Fibroblast of peridontal ligament (primary cell): ENCODE results near the gene CDK11B.
A peak's percentile ranks its signal among the peaks of the same experiment; 100 is the strongest.
"Not testable (repeated sequence)": the region's sequence is repeated elsewhere in the genome, so short reads cannot be mapped to it uniquely, and the experiment has no call there.

Experiments used
- DNase-seq: peaks from one replicate; pipeline ENCODE4 v3.0.0-alpha.2; 2010; ENCODE audit errors: extremely low read depth

Gene CDK11B

GRCh38 chr1:1662392-1662791 is 3.6 kb upstream of the CDK11B start:
- peak; percentile 82 for DNase-seq

DNA sequence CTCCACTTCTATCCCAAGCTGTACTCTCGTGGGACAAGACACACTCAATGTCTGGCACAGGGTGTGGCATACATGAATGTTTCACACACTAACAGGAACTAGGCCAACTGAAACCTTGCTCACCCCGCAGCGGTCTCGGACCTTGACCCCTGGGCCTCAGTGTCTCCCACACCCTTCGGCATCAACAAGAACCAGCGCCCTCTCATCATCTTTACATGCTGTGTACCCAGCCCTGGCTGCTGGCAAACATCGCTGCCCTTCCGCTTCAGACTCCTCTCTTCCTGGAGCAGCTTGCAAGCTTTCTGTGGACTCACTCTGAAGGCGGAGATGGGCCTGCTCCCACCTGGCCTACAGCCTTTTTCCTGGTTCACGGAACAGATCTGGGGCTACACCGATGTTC is 10.5 kb downstream of the CDK11B start:
- not testable (repeated sequence) for DNase-seq

DNA sequence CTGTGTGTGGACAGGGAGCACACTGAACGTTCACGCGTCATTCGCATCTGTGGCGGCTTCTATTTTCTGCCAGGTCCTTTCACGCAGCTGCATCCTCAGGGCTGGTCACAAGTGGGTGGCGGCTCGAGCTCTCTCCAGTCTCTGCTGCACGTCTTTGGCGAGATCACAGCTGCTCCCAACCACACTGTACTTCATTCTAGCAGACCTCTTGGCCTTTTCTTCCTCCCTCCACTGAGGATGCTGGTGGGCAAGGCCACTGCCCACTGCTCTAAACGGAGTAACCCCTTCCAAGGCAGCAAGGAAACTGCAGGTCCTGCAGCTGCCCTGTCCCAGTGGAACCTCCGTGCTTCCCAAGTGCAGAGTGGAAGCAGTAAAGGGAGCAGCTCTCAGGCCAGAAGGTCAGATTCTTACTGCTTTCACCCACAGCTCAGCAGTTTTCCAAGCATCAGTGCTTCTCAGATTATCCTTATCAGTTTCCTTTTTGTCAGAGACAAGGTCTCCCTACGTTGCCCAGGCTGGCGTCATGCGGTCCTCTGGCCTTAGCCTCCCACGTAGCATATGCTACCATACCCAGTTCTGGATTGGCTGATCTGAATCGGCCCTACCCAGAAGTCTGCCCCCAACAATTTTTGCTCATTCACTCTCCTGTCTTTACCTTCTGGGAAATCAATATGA is 11.1 kb downstream of the CDK11B start:
- DNase-seq, result not testable (repeated sequence)

- not testable (repeated sequence) for DNase-seq
Observed at GRCh38 chr1:1646326-1646725, 12.5 kb downstream of the CDK11B start.

DNA sequence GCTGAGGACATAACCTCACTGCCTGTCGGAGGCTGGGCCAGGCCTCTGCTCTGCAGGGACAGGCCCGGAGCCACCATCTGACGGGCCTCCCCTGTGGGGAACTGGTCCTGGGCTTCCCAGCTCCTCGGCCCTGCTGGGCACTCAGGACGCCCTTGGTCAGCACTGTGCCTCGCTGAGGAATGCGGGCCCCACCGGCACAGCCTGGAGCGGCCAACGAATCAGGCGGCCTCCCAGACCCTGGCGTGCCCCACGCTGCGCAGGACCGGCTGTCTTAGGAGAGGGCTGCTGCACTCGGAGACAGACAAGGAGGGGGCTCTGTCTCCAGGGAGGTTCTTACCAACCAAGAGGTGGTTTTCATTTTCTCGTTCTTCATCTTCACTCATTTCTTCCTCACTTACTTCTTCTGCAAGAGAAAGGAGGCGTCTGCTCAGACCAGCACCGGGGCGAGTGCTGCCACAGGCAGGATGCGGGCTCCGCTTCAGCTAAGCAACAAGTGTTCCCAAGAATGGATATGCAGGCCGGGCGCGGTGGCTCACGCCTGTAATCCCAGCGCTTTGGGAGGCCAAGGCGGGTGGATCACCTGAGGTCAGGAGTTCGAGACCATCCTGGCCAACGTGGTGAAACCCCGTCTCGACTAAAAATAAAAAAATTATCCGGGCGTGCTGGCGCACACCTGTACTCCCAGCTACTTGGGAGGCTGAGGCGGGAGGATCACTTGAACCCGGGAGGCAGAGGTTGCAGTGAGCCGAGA is 17.9 kb downstream of the CDK11B start:
- DNase-seq, result not testable (repeated sequence)

- DNase-seq, result not testable (repeated sequence)
Observed at GRCh38 chr1:1640081-1640480, 18.7 kb downstream of the CDK11B start.

DNA sequence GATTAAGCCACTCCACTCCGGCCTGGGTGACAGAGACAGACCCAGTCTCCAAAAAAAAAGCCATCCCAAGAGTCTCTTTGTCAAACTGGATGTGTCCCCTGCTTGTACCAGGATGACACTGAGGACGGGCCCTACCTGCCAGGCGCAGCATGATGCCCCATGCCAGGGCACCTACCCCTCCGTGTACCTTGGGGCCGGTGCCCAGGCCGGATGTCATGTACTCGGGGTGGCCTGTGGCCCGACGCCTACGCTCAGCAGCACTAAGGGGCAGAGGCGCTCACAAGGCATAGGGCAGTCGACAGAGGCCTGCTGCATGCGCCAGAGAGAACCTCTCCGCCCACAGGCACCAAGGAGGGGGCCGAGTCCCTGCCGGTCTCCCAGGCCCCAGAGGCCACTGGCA is 19.4 kb downstream of the CDK11B start:
- not testable (repeated sequence) for DNase-seq

DNA sequence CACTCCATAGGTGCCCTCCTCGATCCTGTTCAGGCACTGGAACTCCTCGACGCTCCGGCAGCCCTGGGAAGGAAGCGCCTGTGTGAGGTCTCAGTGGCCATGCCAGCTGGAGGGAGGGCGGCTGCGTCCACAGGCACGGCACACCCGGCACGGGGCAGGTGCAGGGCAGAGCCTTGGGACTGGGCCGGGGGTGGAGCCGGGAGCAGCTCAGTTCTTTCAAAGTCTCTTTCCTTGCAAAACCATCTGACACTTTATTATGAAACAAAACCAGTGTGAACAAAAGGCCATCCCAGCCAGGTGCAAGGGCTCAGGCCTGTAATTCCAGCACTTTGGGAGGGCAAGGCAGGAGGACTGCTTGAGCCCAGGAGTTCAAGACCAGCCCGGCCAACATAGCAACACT is 20.3 kb downstream of the CDK11B start:
- not testable (repeated sequence) for DNase-seq

DNA sequence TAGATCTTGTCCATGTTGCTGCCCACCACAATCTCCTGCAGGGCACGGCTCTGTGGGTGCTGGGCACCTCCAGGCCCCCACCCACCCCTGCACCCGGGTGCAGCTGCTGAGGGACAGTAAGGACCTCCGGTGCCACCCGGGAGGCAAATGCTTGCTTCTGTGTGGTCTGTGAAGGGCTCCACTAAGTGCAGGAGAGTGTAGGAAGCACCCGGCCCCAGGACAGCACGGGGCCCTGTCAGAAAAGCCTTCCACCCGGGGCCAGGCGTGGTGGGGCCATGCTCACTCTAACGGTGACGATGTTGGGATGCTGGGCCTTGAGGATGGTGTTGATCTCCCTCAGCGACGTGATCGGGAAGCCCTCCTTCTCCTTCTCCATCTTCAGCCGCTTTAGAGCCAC is 21.3 kb downstream of the CDK11B start:
- not testable (repeated sequence) for DNase-seq

DNA sequence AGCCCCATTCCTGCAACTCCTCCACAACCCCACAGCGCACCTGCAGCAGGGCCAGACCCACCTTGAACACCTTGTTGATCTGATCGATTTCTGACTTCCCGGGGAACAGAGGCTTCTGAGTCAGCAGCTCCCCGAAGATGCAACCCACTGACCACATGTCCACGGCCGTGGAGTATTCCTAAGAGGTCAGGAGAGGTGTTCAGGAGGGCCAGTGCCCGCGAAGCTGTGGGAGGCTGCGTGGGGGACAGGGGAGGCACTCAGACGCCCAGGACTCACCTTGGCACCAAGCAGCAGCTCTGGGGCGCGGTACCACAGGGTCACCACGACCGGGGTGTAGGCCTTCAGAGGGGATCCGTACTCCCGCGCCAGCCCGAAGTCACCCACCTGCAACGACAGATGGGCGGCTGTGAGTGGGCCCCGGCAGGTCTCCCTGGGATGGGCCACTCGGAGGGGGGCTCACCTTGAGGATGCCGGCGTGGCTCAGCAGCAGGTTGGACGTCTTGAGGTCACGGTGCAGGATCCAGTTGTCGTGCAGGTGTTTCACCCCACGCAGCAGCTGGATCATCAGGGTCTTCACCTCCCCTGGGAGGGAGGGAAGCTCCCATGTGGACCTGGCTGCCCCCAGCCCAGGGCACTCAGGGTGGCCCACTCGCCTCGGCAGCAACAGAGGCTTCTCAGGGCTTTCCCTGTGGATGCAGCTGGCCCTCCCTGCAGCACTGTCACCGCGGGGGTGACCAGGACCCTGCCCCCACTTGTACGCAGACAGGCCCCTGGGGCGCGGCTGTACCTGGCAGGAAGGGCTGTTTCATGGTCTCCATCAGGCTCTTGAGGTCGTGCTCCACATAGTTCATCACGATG is 22.0 kb downstream of the CDK11B start:
- DNase-seq, result not testable (repeated sequence)

DNA sequence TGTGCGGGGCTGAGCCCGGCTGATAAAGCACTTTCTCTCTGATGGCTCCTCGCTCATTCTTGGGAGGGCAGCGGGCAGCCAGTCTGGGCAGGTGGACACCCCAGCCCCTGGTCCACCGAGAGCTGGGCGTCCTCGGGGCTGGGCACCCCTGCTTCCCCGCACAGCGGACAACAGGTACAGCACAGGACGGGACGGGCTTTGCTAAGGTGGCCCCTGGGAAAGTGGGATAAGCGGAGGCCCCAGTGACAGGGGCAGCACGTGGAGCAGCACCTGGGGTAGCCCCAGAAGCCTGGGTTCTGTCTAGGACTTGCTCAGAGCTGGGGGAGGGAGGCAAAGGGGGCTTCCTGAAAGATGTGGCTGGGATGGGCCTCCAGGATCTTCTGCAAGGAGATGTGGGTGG is 24.2 kb downstream of the CDK11B start:
- DNase-seq, result not testable (repeated sequence)

- not testable (repeated sequence) for DNase-seq
Observed at GRCh38 chr1:1633409-1633808, 25.4 kb downstream of the CDK11B start.

GRCh38 chr1:1631782-1632420 is 26.9 kb downstream of the CDK11B start, which contains the start of gene MMP23B:
TSS of gene MMP23B (plus strand) at chr1:1632173. CDS start at chr1:1632219, 46 bp downstream.
- no peak for DNase-seq

- peak; percentile 23 for DNase-seq
Observed at GRCh38 chr1:1630965-1631781, 27.6 kb downstream of the CDK11B start.

DNA sequence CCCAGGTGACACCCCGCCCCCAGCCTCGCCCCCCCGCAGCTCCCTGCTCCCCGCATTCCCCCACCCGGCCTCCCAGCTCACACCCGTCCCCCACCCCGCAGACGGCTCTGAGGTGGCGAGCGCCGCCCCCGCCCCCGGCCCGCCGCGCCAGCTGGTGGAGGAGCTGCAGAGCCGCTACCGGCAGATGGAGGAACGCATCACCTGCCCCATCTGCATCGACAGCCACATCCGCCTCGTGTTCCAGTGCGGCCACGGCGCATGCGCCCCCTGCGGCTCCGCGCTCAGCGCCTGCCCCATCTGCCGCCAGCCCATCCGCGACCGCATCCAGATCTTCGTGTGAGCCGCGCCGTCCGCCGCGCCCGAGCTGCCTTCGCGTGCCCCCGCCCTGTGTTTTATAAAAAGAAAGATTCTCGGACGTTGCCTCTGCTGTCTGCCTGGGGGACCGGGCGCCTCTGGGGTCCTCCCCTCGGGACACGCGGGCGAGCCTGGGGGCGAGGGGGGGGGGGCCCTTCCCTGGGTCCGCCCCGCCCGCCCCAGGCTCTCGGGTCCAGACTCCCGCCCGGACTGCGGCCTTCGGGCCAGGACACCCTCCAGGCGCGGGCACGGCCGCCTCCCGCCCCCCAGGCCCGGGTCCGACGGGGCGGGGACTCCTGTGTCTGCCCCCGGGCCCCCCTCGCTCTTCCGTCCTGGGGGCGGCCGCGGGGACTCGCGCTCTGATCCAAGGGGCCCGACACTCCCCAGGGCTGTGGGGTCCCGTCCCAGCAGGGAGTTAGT is 28.4 kb downstream of the CDK11B start:
- no peak for DNase-seq

GRCh38 chr1:1629430-1630190 is 29.2 kb downstream of the CDK11B start:
- DNase-seq, result no peak

GRCh38 chr1:1628754-1629429 is 29.9 kb downstream of the CDK11B start:
- DNase-seq, result no peak

GRCh38 chr1:1627829-1628753 is 30.7 kb downstream of the CDK11B start:
- no peak for DNase-seq
